ENCODE results near the gene RAI14.

DNA sequence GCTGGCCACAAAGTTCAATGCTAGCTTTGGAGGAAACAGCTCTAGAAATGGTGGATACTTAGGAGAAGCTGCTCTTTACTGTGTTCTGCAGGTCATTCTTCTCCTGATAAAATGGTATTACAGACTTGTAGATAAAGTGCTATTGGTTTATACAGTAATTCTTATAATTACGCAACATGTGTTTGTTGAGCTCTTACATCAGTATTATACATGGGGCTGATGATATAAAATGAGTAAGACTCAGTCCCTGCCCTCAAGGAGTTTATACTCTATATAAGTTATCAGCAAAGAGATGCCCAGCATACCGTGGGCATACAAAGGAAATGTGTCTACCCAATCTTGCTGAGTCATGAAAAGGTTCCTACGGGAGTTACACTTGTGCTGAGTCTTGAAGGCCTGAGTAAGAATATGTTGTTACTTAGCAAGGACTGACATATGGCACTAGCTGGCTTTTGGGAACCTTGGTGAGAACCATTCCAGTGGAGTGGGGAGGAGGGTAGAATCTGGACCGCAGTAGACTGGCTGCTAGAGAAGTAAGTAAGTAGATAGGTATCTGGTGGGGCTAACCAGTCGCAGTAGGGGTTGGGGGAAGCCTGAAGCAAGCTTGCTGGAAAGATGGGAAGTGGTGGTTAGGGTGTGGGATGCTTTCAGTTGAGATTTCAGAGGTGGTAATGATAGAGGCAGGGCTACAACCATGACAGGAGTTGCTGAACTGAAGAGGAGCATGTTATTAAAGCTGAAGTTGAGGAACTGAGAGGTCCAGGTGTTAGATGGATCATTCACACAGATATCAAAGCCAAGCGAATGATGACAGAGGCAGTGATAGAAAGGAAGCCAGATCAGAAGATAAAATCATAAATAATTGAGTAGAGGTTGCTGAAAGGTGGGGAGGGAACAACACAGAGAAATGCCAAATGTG, 171.7 kb downstream of the RAI14 start:
- TF ChIP-seq, protein P1, sequence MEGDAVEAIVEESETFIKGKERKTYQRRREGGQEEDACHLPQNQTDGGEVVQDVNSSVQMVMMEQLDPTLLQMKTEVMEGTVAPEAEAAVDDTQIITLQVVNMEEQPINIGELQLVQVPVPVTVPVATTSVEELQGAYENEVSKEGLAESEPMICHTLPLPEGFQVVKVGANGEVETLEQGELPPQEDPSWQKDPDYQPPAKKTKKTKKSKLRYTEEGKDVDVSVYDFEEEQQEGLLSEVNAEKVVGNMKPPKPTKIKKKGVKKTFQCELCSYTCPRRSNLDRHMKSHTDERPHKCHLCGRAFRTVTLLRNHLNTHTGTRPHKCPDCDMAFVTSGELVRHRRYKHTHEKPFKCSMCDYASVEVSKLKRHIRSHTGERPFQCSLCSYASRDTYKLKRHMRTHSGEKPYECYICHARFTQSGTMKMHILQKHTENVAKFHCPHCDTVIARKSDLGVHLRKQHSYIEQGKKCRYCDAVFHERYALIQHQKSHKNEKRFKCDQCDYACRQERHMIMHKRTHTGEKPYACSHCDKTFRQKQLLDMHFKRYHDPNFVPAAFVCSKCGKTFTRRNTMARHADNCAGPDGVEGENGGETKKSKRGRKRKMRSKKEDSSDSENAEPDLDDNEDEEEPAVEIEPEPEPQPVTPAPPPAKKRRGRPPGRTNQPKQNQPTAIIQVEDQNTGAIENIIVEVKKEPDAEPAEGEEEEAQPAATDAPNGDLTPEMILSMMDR (IDR thresholded peaks at IDR 0.05): no peak
- TF ChIP-seq ZFX (IDR thresholded peaks at IDR 0.05; ENCODE audit: borderline replicate concordance): no peak
